Ectodermal cell (in vitro differentiated cells): ENCODE data around the gene GNB3.

Source experiments
- H3K27ac ChIP-seq: 2 replicates; pipeline ENCODE4 v1.7.0; 2013; ENCODE audit warnings: mild to moderate bottlenecking, low read depth, low read length; ENCODE audit not compliant: insufficient read depth, poor library complexity, severe bottlenecking
- H3K27me3 ChIP-seq: 2 replicates; pipeline ENCODE4 v1.7.0; 2013; ENCODE audit warnings: mild to moderate bottlenecking, low read length; ENCODE audit not compliant: insufficient read depth, control insufficient read depth, poor library complexity, severe bottlenecking
- H3K36me3 ChIP-seq: one replicate; pipeline ENCODE4 v1.7.0; 2013; ENCODE audit warnings: low read length; ENCODE audit not compliant: control insufficient read depth, insufficient read depth
- H3K4me1 ChIP-seq: one replicate; pipeline ENCODE4 v1.7.0; 2013; ENCODE audit warnings: low read length; ENCODE audit not compliant: control insufficient read depth, insufficient read depth
- H3K4me3 ChIP-seq: 2 replicates; pipeline ENCODE4 v1.7.0; 2013; ENCODE audit warnings: low read depth, low read length, control low read depth; ENCODE audit not compliant: insufficient read depth
- H3K9me3 ChIP-seq: 2 replicates; pipeline ENCODE4 v1.7.0; 2013; ENCODE audit warnings: mild to moderate bottlenecking, low read length, moderate library complexity; ENCODE audit not compliant: control insufficient read depth
- WGBS, 2 experiments: methylation state at CpG; one replicate each; pipeline ENCODE4 v1.1.7; 2013; ENCODE audit warnings: missing lambda C conversion rate in 2 of 2; 5-methylcytosine and 5-hydroxymethylcytosine counted together

GNB3 gene

DNA sequence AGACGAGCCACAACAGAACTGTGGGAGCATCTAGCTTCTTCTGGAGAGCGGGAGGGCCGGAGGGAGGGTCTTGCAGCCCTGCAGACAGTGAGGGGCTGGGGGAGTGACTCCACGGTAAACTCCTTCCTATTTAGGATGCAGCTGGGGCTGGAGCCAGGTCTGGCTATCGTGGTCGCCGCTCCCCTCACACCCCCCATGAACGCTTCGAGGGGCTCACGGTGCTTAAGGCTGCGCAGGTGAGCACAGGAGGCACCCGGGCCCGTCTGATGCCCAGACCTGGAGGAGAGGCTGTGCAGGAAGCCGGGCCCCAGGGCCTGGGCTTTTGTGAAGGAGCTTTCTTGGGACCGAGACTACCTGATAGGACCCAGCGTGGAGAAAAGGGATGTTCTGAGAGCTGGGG lies 3.9 kb upstream of the GNB3 start:
- peaks cover 23% of the 10 kb centered on the region for H3K4me1 ChIP-seq
- 86% methylated on average over 16 of the region's 16 CpGs for WGBS, 2 experiments
- peaks cover 26% of the 10 kb centered on the region for H3K36me3 ChIP-seq
- H3K27ac ChIP-seq = no peak overlapping the region
- no peaks in the 10 kb centered on the region for H3K9me3 ChIP-seq
- no peak overlapping the region for H3K4me3 ChIP-seq
- no peaks in the 10 kb centered on the region for H3K27me3 ChIP-seq

DNA sequence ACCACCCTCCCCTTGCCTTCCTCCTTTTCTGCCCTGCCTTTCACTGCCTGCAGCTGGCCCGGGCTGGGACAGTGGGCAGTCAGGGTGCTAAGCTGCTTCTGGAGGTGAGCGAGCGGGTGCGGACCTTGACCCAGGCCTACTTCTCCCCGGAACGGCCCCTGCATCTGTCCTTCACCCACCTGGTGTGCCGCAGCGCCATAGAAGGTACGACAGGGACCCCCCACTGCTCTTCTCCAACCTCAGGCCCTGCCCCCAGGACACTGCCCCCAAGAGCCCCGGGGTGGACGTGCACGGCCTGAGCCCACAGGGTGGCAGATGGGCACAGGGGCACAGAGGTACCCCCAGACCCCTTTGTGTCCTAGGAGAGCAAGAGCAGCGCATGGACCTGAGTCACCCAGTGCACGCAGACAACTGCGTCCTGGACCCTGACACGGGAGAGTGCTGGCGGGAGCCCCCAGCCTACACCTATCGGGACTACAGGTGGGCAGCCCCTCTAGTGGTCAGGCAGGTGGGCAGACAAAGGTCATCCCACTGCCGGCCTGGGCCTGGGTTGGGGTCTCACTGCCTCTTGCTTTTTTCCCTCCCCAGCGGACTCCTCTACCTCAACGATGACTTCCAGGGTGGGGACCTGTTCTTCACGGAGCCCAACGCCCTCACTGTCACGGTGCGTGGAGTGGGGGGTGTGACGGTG lies 3.2 kb upstream of the GNB3 start:
- Histone ChIP-seq H3K9me3 (no peaks in the 10 kb centered on the region), H3K27me3 (no peaks in the 10 kb centered on the region), H3K27ac (no peak overlapping the region), H3K36me3 (peaks cover 24% of the 10 kb centered on the region), H3K4me1 (peaks cover 23% of the 10 kb centered on the region), H3K4me3 (no peak overlapping the region)
- WGBS, 2 experiments = 93% methylated on average over 26 of the region's 26 CpGs

DNA sequence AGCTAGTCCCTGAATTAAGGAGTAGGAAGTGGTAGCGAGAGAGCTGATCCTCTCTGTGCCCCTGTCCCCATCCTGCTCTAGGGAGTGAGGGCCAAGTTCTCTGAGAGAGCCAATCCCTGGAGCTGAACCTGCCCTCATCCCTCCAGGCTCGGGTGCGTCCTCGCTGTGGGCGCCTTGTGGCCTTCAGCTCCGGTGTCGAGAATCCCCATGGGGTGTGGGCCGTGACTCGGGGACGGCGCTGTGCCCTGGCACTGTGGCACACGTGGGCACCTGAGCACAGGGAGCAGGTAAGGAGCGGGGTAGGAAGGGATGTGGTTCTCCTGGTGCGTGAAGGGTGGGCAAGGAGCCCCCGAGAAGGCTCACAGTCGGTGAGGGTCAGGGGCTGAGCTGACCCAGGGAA lies 1.9 kb upstream of the GNB3 start:
- Histone ChIP-seq H3K36me3 (peaks cover 17% of the 10 kb centered on the region), H3K27me3 (no peaks in the 10 kb centered on the region), H3K9me3 (no peaks in the 10 kb centered on the region), H3K27ac (no peak overlapping the region), H3K4me1 (peaks cover 23% of the 10 kb centered on the region), H3K4me3 (no peak overlapping the region)
- 94 to 96% methylated on average over 16 of the region's 16 CpGs for WGBS, 2 experiments

DNA sequence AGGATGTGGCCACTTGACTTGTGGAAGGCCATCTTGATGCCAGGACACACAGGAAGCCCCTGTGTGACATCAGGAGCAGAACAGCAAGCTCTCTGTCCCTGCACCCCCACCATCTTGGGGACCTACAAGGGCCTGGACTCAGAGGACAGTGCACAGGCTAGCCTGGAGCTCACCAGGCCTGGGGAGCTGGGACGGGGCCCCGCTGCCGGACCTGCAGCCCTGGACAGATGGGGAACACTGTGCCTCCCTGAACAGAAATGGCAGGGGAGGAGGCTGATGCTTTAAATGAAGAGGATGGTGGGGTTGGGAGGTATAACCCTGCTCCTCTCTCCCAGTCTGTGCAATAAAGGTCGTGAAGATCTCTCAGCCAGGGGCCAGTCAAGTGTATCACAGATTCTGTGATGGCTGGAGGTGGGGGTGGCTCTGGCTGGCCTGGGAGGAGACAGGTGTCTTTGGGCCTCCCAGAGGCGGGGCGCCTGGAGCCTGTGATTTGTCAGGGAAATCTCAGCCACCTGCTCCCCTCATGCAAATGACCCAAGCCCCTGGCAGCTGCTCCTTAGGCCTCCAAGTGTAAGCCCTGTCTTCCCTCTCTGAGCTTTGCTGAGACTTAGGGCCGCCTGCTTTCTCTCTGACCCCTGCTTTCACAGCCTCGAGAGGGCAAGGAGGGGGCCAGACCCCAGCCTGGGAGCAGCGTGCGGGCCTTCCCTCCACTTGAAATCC lies 1.1 kb upstream of the GNB3 start:
- H3K4me3 ChIP-seq = no peak overlapping the region
- no peaks in the 10 kb centered on the region for H3K9me3 ChIP-seq
- peak overlapping the region; percentile 92 for H3K27ac ChIP-seq
- 64 to 69% methylated on average over 10 of the region's 10 CpGs for WGBS, 2 experiments
- H3K4me1 ChIP-seq = peaks cover 23% of the 10 kb centered on the region
- no peaks in the 10 kb centered on the region for H3K27me3 ChIP-seq
- H3K36me3 ChIP-seq = peaks cover 17% of the 10 kb centered on the region

DNA sequence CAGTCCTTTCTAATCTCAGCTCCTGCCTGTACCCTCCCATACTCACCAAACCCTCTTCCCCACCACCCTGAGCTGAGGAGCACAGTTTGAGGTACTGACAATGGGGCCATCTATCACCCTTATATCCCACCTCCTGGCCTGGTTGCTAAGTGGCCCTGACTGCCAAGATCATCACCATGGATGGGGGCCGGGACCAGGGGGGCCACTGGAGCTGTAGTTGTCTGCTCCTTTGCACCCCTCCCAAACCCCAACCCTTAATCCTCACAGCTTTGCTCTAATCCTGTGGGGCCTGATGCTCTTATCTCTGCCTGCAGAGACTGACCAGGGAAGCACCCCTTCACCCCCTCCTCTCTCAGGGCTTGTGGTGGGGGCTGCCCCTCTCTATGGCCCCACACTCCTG lies 395 bp upstream of the GNB3 start:
- Histone ChIP-seq H3K9me3 (no peaks in the 10 kb centered on the region), H3K27me3 (no peaks in the 10 kb centered on the region), H3K4me1 (peaks cover 23% of the 10 kb centered on the region), H3K4me3 (no peak overlapping the region), H3K27ac (peak overlapping the region; percentile 92), H3K36me3 (peaks cover 23% of the 10 kb centered on the region)
- 73 to 97% methylated on average over 1 of the region's 1 CpG for WGBS, 2 experiments

DNA sequence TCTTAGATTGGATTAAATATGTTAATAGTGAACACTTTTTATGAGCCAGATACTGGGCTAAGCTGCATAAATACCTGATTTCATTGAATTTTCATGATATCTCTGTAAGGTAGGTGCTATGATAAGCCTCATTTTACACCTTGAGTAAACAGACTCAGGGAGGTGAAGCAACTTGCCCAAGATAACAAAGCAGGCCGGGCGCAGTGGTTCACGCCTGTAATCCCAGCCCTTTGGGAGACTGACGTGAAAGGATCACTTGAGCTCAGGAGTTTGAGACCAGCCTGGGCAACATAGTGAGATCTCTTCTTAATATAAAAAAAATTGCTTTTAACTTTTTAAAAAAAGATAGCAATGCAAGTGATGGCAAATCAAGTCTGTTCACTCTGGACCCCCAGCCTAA lies 1.4 kb downstream of the GNB3 start:
- Histone ChIP-seq H3K4me3 (no peak overlapping the region), H3K9me3 (no peaks in the 10 kb centered on the region), H3K36me3 (peaks cover 36% of the 10 kb centered on the region), H3K4me1 (peaks cover 23% of the 10 kb centered on the region), H3K27me3 (no peaks in the 10 kb centered on the region), H3K27ac (no peak overlapping the region)
- 91 to 98% methylated on average over 4 of the region's 4 CpGs for WGBS, 2 experiments

DNA sequence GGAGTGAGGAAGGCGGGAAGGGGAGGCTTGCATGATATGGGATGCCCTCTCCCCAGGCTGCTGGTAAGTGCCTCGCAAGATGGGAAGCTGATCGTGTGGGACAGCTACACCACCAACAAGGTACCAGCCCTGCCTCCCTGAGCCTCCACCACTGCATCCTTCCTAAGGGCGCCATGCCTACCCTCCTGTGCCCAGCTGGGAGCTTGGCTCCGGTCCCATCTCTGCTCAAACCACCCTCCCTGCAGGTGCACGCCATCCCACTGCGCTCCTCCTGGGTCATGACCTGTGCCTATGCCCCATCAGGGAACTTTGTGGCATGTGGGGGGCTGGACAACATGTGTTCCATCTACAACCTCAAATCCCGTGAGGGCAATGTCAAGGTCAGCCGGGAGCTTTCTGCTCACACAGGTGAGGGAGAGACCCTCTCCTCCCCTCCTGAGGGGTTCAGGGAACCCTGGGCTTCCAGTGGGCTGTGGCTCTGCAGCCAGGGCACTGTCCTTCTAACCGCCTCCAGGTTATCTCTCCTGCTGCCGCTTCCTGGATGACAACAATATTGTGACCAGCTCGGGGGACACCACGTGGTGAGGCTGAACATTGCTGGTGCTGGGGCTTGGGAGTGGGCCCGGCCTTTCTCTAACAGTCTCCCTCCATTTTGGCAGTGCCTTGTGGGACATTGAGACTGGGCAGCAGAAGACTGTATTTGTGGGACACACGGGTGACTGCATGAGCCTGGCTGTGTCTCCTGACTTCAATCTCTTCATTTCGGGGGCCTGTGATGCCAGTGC lies 2.6 kb downstream of the GNB3 start:
- WGBS, 2 experiments = 84 to 87% methylated on average over 16 of the region's 16 CpGs
- peaks cover 23% of the 10 kb centered on the region for H3K4me1 ChIP-seq
- no peaks in the 10 kb centered on the region for H3K9me3 ChIP-seq
- no peak overlapping the region for H3K27ac ChIP-seq
- peaks cover 25% of the 10 kb centered on the region for H3K36me3 ChIP-seq
- no peak overlapping the region for H3K4me3 ChIP-seq
- no peaks in the 10 kb centered on the region for H3K27me3 ChIP-seq

DNA sequence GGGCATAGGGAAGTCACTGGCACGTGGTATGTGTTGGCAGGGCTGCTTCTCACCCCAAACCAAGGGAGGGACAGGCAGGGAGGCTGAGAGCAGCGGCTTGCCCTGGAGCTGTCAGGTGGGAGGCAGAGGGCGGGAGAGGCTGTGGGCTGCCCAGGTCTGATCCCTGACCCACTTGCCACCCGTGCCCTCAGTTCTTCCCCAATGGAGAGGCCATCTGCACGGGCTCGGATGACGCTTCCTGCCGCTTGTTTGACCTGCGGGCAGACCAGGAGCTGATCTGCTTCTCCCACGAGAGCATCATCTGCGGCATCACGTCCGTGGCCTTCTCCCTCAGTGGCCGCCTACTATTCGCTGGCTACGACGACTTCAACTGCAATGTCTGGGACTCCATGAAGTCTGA lies 4.7 kb downstream of the GNB3 start:
- no peaks in the 10 kb centered on the region for H3K27me3 ChIP-seq
- H3K4me3 ChIP-seq = no peak overlapping the region
- peaks cover 41% of the 10 kb centered on the region for H3K36me3 ChIP-seq
- H3K27ac ChIP-seq = no peak overlapping the region
- peaks cover 18% of the 10 kb centered on the region for H3K4me1 ChIP-seq
- 92 to 93% methylated on average over 17 of the region's 17 CpGs for WGBS, 2 experiments
- H3K9me3 ChIP-seq = no peaks in the 10 kb centered on the region

DNA sequence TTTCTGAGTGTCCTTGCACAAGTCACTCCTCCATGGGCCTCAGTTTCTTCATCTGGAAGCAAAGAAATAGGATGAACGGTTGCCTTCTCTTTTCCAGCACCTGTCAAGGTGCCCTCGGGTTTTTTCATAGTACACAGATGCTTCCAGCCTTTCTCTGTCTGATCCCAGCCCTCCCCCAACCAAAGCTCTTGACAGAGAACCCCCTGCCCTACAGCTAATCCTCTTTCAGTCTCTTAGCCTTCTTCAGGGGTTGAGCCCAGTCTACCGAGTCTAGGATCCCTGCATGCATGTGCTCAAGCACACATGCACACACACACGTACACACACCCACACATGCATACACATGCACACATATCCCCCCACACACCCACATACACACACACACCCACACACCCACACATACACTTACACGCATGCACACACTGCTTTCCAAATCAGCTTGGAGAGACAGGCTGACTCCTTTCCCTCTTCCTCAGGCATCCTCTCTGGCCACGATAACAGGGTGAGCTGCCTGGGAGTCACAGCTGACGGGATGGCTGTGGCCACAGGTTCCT lies 5.7 kb downstream of the GNB3 start:
- WGBS, 2 experiments = 94% methylated on average over 7 of the region's 7 CpGs
- no peaks in the 10 kb centered on the region for H3K9me3 ChIP-seq
- no peaks in the 10 kb centered on the region for H3K27me3 ChIP-seq
- H3K4me1 ChIP-seq = peaks cover 16% of the 10 kb centered on the region
- H3K36me3 ChIP-seq = peaks cover 43% of the 10 kb centered on the region
- no peak overlapping the region for H3K27ac ChIP-seq
- no peak overlapping the region for H3K4me3 ChIP-seq

DNA sequence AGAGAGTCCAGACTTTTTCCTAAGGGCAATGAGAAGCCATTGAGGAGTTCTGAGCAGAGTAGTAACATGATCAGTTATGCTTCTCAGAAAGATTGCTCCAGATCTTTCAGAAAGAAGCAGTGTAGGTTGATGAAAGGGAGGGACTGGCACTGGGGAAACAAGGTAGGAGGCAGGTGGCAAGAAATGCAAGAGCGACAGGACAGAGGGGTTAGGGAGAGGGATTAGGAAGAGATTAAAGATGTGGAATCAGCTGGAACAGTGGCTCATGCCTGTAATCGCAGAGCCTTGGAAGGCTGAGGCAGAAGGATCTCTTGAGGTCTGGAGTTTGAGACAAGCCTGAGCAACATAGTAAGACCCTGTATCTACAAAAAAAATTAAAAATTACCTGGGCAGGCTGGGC lies 7.0 kb downstream of the GNB3 start:
- Histone ChIP-seq H3K4me1 (peaks cover 14% of the 10 kb centered on the region), H3K27me3 (no peaks in the 10 kb centered on the region), H3K27ac (no peak overlapping the region), H3K4me3 (no peak overlapping the region), H3K36me3 (peaks cover 43% of the 10 kb centered on the region), H3K9me3 (no peaks in the 10 kb centered on the region)
- WGBS, 2 experiments = 85 to 88% methylated on average over 2 of the region's 2 CpGs
